AG08396 (cell line): ENCODE data around the gene MYOG.

ENCODE experiments used
- DNase-seq: peaks from one replicate; pipeline ENCODE4 v3.0.0; 2012; ENCODE audit warnings: low spot score, mixed read lengths

MYOG gene

DNA sequence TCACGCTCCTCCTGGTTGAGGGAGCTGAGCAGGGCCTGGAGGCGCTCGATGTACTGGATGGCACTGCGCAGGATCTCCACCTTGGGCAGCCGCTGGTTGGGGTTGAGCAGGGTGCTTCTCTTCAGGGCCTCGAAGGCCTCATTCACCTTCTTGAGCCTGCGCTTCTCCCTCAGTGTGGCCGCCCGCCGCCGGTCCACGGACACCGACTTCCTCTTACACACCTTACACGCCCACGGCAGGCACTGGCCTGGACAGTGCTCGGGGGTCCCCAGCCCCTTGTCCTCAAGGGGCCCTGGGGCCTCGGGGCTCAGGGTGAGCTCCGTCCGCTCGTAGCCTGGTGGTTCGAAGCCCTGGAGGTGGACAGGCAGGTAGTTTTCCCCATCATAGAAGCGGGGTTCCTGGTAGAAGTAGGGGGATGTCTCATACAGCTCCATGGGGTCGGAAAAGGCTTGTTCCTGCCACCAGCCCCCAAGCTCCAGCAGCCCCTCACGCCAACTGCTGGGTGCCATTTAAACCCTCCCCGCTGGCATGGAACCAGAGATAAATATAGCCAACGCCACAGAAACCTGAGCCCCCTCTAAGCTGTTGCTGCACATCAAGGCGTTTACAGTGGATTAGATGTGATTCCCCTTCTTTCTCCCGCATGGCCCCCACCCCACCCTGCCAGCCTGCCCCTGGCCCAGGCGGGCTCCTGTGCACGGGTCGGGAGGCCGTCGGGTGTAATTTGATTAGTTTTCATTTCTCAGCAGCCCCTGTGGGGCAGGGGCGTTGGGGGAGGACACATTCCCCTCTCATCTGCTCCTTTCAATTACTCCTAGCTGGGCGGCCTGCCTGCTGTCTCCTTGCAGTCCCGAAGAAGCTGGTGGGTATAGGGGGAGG, at the start of gene MYOG:
TSS of gene MYOG (minus strand) at position 485 of the 879 bp plus-strand sequence. CDS start at position 434, 51 bp downstream.
- DNase-seq: no peak

DNA sequence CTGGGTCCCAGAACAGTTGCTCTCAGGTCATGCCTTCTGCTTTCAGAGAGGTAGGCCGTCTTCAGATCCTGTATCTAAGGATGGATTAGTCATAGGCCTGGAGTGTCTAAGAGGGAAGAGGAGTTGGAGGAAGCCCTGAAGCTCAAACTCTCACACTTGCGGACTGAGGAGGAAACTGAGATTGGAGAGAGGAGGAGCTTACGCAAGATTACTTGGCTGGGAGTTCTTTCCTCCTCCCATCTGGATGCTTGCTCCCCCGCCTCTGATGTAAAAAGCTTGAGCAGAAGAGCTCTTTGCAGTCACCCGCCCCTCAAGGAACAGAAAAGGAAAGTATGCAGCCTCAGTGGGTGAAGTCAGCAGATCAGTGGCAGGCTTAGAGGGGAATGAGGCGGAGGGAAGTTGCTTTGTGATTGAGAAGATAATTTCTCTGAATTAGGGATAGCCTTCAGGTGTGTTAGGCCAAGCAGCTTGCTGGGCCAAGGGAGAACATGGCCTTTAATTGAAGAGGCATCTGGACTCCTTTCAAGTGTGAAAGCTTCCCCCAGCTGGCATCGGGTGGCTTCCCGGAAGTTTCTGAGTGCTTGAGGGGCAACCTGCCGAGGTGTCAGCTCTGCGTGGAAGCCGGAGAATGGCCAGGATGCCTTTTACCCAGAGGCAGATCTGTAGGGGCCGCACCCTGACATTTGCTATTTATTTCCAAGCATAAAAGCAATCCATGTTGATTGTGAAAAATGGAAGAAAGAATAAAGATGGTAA, 48.3 kb upstream of the MYOG start:
- no peak for DNase-seq

DNA sequence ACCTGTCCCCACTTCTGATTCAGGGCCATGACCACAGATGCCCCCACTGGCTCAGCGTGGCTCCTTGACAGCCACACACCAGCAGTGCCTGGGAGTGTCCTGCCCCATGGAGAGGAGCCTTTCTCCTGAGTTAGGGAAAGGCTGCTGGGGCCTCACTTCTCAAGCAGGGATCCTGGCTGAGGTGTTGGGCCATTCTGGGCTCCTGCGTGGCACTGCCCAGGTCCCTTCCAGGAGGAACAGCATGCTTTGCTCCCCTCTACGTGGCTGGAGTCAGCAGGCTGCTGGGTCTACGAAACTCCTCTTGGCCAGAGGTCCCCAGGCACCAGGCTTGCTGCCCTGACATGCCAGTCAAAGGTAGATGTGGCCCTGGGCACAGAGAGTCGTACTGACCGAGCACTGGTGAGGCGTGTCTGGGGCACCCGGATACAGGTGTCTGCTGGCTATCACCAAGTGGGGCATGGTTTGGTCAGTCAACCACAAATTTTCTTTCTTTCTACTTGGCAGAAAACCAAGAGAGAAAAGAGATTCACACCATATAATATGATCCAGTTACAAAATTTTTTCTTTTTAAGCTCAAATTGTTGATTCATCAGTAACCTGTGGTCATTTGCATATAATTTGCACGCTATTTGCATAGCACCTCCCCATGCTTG, 45.9 kb upstream of the MYOG start:
- DNase-seq: no peak

DNA sequence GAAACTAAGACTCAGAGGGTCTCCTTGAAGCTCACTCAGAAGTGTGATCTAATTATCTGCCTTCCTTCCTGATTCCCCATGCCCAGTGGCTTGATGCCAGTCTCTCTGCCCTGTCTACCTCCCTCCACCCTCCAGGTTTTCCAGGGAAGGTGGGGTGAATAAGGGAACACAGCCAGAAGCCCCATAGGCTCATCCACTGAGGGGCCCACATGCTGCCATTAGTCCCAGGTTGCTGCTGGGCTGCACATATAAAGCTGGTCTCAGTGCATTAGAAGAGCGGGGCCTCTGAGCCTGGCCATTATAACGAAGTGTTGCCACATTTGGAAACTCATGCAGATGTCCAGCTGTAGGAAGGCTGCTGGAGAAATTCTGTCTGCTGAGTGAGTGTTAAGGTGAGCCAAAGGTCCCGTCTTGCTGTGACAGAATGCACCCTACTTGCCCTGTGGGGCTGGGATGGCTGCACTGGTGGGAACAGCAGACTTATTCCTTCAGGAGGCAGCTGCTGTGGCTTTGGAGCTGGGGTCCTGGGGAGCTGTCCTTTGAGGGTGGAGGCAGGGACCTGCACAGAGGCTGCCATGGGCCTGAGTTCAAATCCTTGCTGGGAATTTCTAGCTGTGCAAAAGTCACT, 44.7 kb upstream of the MYOG start:
- DNase-seq: no peak

DNA sequence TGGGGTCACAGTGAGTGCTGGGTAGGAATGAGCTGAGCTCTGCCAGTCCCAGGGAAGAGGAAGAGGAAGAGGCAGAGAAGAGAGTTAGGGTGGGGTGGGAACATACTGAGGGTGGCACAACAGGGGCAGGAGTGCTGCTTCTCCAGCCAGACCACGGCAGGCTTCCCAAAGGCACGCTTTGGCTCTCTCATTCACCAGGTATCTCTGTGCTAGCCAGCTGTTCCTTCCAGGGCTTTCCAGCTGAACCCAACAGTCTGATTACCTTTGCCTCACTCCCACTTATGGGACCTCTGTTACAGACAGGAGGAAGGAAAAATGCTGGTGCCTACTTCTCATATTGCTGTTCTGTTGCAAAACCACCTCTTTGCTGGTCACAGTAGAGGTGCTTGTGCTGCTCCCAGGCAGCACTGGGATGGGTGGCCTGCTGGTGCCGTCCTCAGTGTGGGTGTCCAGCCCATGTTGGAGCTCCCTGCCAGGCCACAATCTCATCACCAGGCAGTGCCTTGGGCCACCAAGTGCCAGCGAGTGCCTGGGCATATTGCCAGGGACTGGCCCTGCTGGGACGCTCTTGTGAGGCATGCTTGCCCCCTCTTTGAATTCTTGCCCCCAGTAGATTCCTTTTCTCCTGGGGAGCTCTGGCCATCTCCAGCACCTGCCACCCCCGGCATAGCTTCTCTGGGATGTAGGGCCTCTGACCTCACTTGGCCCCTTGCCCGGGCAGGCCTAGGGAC, 43.9 kb upstream of the MYOG start:
- no peak for DNase-seq

DNA sequence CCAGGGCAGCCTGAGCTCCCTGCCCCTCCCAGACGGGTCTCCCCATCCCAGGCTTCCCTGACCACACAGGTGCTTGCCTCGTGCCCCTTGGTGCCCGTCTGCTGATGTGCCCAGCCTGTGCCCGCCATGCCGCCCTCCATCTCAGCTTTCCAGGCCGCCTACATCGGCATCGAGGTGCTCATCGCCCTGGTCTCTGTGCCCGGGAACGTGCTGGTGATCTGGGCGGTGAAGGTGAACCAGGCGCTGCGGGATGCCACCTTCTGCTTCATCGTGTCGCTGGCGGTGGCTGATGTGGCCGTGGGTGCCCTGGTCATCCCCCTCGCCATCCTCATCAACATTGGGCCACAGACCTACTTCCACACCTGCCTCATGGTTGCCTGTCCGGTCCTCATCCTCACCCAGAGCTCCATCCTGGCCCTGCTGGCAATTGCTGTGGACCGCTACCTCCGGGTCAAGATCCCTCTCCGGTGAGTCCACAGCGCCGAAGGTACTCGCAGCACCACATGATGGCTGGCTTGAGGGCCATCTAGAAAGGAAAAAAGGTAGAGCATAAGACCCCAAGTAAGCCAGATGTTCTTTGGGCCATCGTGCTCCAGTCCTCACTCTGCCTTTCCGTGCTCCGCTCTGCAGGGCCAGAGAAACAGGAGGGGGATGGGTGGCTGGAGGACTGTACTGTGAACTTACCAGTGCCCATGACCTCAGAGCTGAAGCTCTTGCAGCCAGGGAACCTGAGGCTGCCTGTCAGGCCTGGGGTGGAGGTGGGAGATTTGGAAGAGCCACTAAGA, 43.1 kb upstream of the MYOG start:
- no peak for DNase-seq

DNA sequence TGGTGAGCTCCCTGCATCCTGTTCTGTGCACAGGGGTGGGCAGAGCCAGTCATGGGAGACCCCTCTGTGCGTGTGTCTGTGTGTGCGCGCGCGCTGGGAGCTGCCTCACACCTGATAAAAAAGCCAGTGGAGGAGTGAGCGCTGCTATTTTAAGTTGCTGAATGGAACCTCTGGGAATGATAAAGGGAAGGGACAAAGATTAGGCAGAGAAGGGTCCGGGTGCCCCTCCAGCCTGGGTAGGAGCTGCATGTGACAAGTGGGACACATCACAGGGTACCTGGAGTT, 42.6 kb upstream of the MYOG start:
- DNase-seq: no peak

DNA sequence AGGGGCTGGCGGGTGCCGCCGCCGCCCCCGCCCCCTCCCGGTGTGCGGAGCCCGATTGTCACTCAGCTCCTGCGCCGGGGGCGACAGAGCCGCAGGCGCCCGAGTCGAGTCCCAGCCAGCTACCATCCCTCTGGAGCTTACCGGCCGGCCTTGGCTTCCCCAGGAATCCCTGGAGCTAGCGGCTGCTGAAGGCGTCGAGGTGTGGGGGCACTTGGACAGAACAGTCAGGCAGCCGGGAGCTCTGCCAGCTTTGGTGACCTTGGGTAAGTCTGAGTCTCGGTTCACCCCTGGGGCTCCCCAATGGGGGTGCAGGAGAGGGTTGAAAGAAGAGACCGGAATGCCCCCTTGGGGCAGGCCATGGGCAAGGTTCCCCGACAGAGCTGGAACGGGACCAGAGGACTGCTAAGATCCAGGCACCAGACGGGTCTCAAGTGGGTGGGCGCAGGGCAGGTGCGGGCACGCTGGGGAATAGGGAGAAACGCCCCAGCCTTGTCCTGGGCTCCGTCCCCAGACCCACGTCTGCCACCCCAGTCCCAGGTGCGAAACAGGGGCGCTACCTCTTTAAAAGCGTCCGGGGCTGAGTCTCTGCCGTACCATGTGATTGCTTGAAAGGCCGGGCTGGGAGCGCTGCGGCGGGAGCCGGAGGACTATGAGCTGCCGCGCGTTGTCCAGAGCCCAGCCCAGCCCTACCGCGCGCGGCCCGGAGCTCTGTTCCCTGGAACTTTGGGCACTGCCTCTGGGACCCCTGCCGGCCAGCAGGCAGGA, 42.0 kb upstream of the MYOG start, which contains the start of gene ADORA1:
TSS of gene ADORA1 (plus strand) at position 61 of the 765 bp plus-strand sequence. CDS start 1,116 bp downstream, outside the sequence.
- DNase-seq: peak; percentile 76

DNA sequence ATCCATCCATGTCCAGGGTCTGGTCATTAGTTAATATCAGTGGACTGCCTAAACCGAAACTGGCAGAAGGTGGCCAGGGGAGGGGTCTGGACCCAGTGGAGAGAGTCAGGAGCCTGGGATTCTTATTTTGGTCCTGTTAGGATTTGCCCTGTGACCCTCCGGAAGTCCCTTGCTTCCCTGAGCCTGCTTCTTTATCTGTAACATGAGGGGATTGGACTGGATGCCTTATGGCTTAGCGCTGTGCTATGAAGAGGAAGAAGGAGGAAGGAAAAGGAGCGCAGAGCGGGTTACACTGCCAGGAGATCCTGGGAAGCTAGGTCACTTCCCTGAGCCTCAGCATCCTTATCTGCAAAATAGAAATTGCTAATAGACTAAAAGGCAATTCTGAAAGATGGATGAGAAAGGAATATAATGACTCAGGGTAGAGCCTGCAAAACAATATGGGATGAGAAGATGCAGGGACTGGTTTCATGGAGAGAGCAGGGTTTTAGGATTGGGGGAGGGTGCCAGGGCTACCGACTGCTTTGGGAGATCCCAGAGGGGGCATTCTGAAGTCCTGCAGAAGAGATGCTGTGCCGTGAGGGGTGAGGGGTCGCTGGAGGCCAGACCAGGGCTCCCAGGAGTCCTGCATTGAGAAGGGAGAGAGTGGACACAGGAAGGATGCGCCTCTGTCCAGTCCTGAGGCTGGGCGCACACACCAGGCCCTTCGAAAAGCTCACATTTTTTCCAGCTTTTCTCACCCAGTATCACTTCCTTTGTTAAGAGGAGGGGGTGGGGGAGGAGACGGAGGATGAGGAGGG, 41.3 kb upstream of the MYOG start:
- no peak for DNase-seq

DNA sequence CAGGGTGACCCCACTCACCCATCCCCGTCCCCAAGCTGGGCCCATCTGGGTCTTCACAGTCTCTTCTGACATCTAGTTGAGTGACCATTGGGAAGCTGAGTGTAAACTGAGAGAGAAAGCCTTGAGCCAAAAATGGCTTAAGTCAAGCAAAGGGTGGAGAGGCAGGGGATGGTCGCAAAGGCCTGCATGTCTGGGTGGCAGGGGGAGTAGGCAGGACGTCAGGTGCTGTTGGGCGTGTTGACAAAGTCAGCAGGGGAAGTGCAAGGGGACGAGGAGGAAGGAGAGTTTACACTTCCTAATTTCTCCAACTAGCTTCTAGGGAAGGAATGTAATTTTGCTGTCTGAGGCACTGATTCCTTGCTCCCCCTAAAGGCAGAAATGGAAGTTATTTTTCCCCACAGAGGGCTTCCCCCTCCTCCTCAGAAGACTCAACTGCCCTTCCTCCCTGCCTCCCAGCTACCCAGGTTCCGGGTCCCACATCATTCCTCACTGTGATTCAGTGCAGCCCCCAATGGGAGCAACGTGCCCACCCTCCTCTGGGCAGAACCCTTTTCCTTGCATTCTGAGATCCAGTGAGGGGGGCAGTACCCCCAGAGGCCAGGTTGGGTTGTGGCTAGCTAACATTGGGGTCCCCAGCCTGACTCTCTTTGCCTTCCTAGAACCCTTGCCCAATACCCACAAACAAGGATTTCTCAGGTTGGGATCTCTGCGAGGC, 40.5 kb upstream of the MYOG start:
- peak; percentile 66 for DNase-seq

DNA sequence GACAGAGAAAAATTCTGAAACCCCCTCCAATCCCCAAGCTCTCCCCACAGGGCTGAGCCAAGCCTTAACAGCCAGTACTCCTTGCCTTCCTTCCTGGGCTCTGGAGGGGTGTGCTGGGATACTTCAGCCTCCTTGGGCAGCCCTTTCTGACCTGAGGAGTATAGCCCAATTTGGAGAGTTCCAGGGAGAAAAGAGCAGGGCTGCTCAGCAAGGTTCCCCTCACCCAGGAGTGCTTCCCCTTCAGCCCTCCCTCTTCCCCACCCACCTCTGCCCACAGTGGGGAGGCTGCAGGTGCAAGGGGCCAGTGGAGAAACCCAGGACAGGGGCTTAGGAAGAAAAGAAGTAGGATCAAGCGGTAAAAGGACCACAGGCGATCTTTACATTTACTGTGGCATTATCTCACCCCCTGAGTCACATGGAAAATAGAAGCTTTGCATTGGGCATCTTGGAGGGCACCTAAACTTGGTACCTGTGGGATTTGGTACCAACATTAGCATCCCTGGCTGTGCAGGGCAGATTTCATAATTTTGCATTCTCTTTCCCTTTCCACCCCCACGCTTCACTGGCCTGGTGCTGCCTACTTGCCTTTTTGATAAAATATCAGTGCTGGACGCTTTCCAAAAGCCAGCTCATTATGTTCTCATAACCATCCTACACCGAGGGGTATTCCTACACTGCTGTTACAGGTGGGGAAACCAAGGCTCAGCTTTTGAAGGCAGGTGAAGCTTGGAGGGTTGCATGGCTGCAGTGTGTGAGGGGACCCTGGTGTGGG, 38.9 kb upstream of the MYOG start:
- DNase-seq: no peak

DNA sequence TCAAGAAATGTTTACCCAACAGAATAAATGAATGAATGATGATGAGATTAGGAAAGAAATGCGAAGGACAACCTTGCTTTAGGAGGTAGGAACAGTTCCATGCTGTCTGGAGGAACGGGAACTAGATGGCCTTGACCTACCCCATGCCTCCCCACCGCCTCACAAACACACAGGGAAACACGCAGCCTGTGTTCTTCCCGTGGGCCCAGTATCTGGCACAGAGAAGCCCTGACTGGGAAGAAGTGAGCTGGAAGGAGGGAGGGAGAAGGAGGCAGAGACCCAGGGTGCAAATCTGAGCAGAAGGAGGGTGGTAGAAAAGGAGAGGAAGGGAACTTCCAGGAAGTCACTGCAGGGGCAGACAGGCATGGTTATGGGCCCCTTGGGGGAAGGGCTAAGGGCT, 38.2 kb upstream of the MYOG start:
- DNase-seq: no peak

DNA sequence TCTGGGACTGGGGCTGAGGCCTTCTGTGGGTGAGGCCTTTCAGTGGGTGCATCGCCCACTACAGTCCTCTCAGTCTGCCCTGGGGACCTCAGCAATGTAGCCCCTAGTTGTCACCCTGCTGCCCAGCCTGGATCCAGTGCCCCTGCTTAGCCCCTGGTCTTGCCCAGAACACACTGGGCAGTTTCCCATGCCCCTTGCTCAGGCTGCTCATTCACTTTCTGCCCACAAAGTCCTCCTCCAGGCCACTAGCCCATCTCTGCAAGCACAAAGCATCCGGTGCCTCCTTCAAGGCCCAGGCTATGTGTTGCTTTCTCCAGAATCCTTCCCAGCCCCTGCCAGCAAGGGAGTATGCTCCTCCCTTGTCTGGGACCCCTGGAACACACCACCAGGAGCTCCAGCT, 36.3 kb upstream of the MYOG start:
- DNase-seq: no peak

DNA sequence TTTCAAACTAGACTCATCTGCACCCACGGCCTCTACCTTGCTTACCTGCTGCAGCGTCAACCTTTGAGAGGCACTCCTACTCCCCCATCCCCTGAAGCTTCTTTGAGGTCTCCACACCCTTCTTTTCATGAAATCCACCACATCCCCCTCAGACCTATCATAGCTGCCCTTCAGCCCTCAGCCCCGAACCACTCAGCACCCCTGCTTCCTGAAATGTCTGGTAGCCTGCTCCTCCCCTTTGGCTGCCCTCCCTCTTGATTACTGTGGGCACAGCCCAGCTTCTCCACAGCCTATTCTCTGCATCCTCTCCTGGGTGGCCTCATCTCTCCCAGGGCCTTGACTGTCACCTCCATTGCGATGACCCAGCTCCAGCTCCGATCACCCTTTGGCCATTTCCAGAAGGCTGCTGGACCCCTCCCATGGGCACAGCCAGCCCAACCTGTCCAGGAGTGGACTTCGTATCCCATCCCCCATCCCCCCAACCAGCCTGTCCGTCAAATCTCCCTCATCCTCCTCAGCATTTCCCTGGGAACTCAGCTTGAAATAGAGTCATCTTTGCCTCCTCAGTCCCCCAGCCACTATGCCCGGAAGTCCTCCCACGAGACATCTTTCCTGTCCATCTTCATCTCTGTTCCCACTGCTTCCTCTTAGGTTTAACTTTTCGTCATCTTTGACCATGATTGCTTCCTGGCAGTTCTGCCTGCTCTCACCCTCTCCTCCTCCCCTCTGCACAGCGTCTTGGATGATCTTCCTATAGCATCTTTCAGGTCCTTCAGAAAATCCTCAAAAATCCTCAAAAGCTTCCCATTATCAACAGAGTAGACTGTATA, 35.6 kb upstream of the MYOG start:
- DNase-seq: no peak

DNA sequence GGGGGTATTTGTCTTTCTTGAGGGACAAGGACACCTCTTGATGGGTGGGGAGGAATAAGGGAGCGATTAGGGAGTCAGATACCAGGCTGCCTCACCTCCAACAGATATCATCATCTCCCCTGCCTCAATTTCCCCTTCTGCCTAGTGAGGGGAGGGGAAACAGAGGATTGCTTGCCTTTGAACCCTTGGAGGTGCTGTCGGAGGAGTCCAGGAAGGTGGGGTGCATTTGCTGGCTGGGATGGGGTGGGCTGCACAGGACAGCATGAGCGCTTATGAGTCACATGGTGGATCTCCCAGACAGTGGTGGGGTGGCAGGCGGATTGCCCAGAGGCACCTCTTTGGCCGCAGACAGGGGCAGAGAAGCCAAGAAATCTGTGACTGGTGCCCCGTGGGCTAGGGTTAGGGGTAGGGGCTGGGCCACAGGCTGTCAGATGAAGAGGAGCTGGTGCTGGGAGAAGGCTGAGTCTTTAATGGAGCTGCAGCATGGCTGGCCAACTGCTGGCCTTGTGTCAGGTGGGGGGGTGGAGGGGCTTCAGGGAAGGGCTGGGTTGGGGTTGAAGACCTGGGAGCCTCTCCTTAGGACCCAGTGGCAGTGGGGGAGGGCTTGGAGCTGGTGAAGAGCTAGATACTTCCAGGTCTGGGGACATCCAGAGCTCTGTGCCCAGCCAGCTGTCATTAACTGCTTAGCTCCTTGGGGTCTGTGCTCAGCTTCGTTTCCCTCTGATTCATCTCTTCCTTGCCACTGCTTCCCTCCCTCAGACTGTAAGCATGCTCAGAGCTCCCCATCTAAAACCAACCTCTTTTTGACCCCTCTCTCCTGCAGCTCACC, 34.7 kb upstream of the MYOG start:
- DNase-seq: no peak
